Peyer's patch (tissue), 4 donors: Measurements from ENCODE around the gene PTCH1.

ENCODE experiments used
- CTCF ChIP-seq, 6 experiments: fragments of 450-650 bp in 4 of 6; fragments of 200-600 bp in 2 of 6; sonication (generic) in 1 of 6; IDR thresholded peaks; one replicate each; pipeline ENCODE4 v1.5.1; 2017 to 2019; ENCODE audit warnings: antibody characterized with exemption in 6 of 6, mild to moderate bottlenecking in 3 of 6, moderate library complexity in 1 of 6
- POLR2A ChIP-seq, 2 donors: fragments of 450-650 bp; IDR thresholded peaks; one replicate each; pipeline ENCODE4 v1.5.1; 2017; ENCODE audit warnings: antibody characterized with exemption in 2 of 2, mild to moderate bottlenecking in 2 of 2, moderate library complexity in 2 of 2

DNA sequence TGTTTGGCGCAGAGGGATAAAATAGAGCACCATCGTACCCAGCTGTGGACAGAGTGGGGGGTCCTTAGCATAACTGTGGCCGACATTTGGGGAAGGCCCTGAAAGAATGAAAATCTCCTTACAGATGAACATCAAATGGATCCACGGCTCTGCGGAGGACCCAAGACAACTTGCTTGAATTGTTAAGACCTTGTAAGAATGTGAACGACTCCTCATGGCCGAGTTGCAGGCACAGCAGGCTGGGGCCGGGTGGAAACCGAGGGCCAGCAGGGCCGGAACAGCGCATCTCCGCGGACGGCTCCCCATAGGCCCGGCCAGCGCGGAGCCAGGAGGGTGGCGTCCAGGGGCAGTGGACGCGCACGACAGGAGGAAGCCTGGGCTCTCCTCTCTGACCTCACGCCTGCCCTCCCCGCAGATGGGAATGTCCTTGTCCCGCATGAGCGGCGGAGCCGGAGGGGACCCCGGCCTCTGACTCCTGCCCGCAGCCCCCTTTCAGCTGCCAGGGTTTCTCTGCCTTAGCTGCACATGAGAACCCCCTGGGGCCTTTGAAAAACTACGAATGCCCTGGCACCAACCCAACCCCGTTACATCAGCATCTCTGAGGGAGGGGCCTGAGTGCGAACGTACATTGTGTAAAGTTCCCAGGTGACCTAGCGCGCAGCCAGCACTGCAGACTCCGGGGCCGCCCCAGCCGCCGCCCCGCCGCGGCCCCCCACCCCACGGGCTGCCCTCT, 36.2 kb upstream of the PTCH1 start:
- TF ChIP-seq CTCF (IDR thresholded peaks at IDR 0.05): no peak
- TF ChIP-seq POLR2A (IDR thresholded peaks at IDR 0.05): no peak
